ENCODE results near the gene CLEC2A.

CLEC2A gene

GRCh38 chr12:9900930-9901329 is 31.2 kb downstream of the CLEC2A start:
- H3K36me3 ChIP-seq (ENCODE audit: insufficient read depth, low read length): no peaks in the 10 kb centered on the region

GRCh38 chr12:9899209-9899608 is 33.0 kb downstream of the CLEC2A start:
- H3K79me2 ChIP-seq (ENCODE audit: insufficient read depth, low read length): no peaks in the 10 kb centered on the region
- H3K4me1 ChIP-seq (ENCODE audit: insufficient read depth, low read length, severe bottlenecking): no peaks in the 10 kb centered on the region
- H3K9ac ChIP-seq (ENCODE audit: low read length): no peak overlapping the region
- no peak overlapping the region for H3K4me3 ChIP-seq (ENCODE audit: low read depth, low read length, poor library complexity, severe bottlenecking)
- no peaks in the 10 kb centered on the region for H3K9me2 ChIP-seq (ENCODE audit: low read depth, low read length)
- no peaks in the 10 kb centered on the region for H3K9me3 ChIP-seq (ENCODE audit: low read length)
- no peaks in the 10 kb centered on the region; the same call in 1 of the 2 replicates for H3K27me3 ChIP-seq (ENCODE audit: insufficient read depth, low read length)
- H3K27ac ChIP-seq (ENCODE audit: low read depth, low read length, poor library complexity, severe bottlenecking): no peak overlapping the region
- no peak overlapping the region for H2AFZ ChIP-seq (ENCODE audit: low read length)
- H3K4me2 ChIP-seq (ENCODE audit: low read length): no peak overlapping the region
- no peaks in the 10 kb centered on the region for H4K20me1 ChIP-seq (ENCODE audit: insufficient read depth, low read length)
- no peak for TF ChIP-seq EZH2 (IDR thresholded peaks at IDR 0.05; ENCODE audit: borderline replicate concordance, low read length)
- TF ChIP-seq, protein P1, sequence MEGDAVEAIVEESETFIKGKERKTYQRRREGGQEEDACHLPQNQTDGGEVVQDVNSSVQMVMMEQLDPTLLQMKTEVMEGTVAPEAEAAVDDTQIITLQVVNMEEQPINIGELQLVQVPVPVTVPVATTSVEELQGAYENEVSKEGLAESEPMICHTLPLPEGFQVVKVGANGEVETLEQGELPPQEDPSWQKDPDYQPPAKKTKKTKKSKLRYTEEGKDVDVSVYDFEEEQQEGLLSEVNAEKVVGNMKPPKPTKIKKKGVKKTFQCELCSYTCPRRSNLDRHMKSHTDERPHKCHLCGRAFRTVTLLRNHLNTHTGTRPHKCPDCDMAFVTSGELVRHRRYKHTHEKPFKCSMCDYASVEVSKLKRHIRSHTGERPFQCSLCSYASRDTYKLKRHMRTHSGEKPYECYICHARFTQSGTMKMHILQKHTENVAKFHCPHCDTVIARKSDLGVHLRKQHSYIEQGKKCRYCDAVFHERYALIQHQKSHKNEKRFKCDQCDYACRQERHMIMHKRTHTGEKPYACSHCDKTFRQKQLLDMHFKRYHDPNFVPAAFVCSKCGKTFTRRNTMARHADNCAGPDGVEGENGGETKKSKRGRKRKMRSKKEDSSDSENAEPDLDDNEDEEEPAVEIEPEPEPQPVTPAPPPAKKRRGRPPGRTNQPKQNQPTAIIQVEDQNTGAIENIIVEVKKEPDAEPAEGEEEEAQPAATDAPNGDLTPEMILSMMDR (IDR thresholded peaks at IDR 0.05; ENCODE audit: low read length): no peak
- H3F3A ChIP-seq (ENCODE audit: insufficient read depth, low read length): no peaks in the 10 kb centered on the region
- H3K36me3 ChIP-seq (ENCODE audit: insufficient read depth, low read length): no peaks in the 10 kb centered on the region

More at GRCh38 chr12:9900930-9901329, 31.2 kb downstream of the CLEC2A start:
- TF ChIP-seq, protein P1 (IDR thresholded peaks at IDR 0.05; ENCODE audit: low read length): no peak
- TF ChIP-seq EZH2 (IDR thresholded peaks at IDR 0.05; ENCODE audit: borderline replicate concordance, low read length): no peak
- Histone ChIP-seq H4K20me1 (ENCODE audit: insufficient read depth, low read length) (no peaks in the 10 kb centered on the region), H3K9ac (ENCODE audit: low read length) (no peak overlapping the region), H3K4me1 (ENCODE audit: insufficient read depth, low read length, severe bottlenecking) (no peaks in the 10 kb centered on the region), H3K4me2 (ENCODE audit: low read length) (no peak overlapping the region), H2AFZ (ENCODE audit: low read length) (no peak overlapping the region), H3K79me2 (ENCODE audit: insufficient read depth, low read length) (no peaks in the 10 kb centered on the region), H3K27ac (ENCODE audit: low read depth, low read length, poor library complexity, severe bottlenecking) (no peak overlapping the region), H3F3A (ENCODE audit: insufficient read depth, low read length) (no peaks in the 10 kb centered on the region), H3K4me3 (ENCODE audit: low read depth, low read length, poor library complexity, severe bottlenecking) (no peak overlapping the region), H3K9me2 (ENCODE audit: low read depth, low read length) (no peaks in the 10 kb centered on the region), H3K27me3 (ENCODE audit: insufficient read depth, low read length) (no peaks in the 10 kb centered on the region; the same call in 1 of the 2 replicates), H3K9me3 (ENCODE audit: low read length) (no peaks in the 10 kb centered on the region)

- H3K79me2 ChIP-seq (ENCODE audit: insufficient read depth, low read length): no peaks in the 10 kb centered on the region
Observed at GRCh38 chr12:9897535-9897934, 34.6 kb downstream of the CLEC2A start.

More at GRCh38 chr12:9897535-9897934, 34.6 kb downstream of the CLEC2A start:
- Histone ChIP-seq H3K4me2 (ENCODE audit: low read length) (no peak overlapping the region), H3K9me2 (ENCODE audit: low read depth, low read length) (no peaks in the 10 kb centered on the region), H3K27me3 (ENCODE audit: insufficient read depth, low read length) (no peaks in the 10 kb centered on the region; the same call in 1 of the 2 replicates), H3K9ac (ENCODE audit: low read length) (no peak overlapping the region), H2AFZ (ENCODE audit: low read length) (no peak overlapping the region), H3K36me3 (ENCODE audit: insufficient read depth, low read length) (no peaks in the 10 kb centered on the region), H3F3A (ENCODE audit: insufficient read depth, low read length) (no peaks in the 10 kb centered on the region), H4K20me1 (ENCODE audit: insufficient read depth, low read length) (no peaks in the 10 kb centered on the region), H3K4me3 (ENCODE audit: low read depth, low read length, poor library complexity, severe bottlenecking) (no peak overlapping the region), H3K27ac (ENCODE audit: low read depth, low read length, poor library complexity, severe bottlenecking) (no peak overlapping the region), H3K4me1 (ENCODE audit: insufficient read depth, low read length, severe bottlenecking) (no peaks in the 10 kb centered on the region), H3K9me3 (ENCODE audit: low read length) (no peaks in the 10 kb centered on the region)
- TF ChIP-seq, protein P1 (IDR thresholded peaks at IDR 0.05; ENCODE audit: low read length): no peak
- no peak for TF ChIP-seq EZH2 (IDR thresholded peaks at IDR 0.05; ENCODE audit: borderline replicate concordance, low read length)
